HEK293 (cell line): ENCODE data around the gene PTPRK.

Experiments
- CTCF ChIA-PET: fragments of 350-600 bp; formaldehyde crosslinking; extraction: SDS; loops from one replicate; lab custom pipeline; 2021; ENCODE audit warnings: antibody characterized with exemption; lab: Yijun Ruan, JAX
- POLR2A ChIA-PET: fragments of 300-600 bp; formaldehyde crosslinking; extraction: SDS; loops from one replicate; lab custom pipeline; 2020; ENCODE audit warnings: antibody characterized with exemption, inconsistent platforms; lab: Yijun Ruan, JAX
- H3K27ac ChIP-seq: fragments of 200-500 bp; sonication (Bioruptor generic); 2 replicates; pipeline ENCODE4 v1.5.1; 2014; ENCODE audit warnings: low read depth, low read length, control low read depth, inconsistent platforms; ENCODE audit errors: extremely low read depth
- H3K36me3 ChIP-seq, 2 experiments: fragments of 200-500 bp in 1 of 2; sonication (Bioruptor generic) in 1 of 2; 1 replicate in 1 of 2; 2 replicates in 1 of 2; pipeline ENCODE4 v1.5.1; 2014 to 2017; ENCODE audit warnings: inconsistent platforms in 2 of 2, low read length in 2 of 2; ENCODE audit not compliant: control insufficient read depth in 2 of 2, insufficient read depth in 1 of 2
- H3K4me1 ChIP-seq: fragments of 200-500 bp; sonication (Bioruptor generic); 2 replicates; pipeline ENCODE4 v1.5.1; 2014; ENCODE audit warnings: mild to moderate bottlenecking, low read length, inconsistent platforms; ENCODE audit not compliant: control insufficient read depth, insufficient read depth
- H3K4me3 ChIP-seq: 2 replicates; pipeline ENCODE4 v1.5.1; 2011; ENCODE audit warnings: low read depth, mild to moderate bottlenecking, control low read depth, low read length, moderate library complexity
- H3K9me3 ChIP-seq: fragments of 200-500 bp; sonication (Bioruptor generic); 2 replicates; pipeline ENCODE4 v1.5.1; 2014; ENCODE audit warnings: low read depth, low read length, inconsistent platforms; ENCODE audit not compliant: control insufficient read depth, insufficient read depth
- GLIS1 ChIP-seq: fragments of 450-650 bp; formaldehyde crosslinking; IDR thresholded peaks from 2 replicates; pipeline ENCODE4 v1.5.1; 2016; ENCODE audit warnings: missing biosample characterization, missing genetic modification characterization
- HOXC10 ChIP-seq: sonication (generic); formaldehyde crosslinking; IDR thresholded peaks from 2 replicates; pipeline ENCODE4 v1.8.1; 2023; ENCODE audit warnings: mild to moderate bottlenecking, missing genetic modification reagents
- KLF10 ChIP-seq: fragments of 450-650 bp; IDR thresholded peaks from 2 replicates; pipeline ENCODE4 v1.5.1; 2018; ENCODE audit warnings: missing biosample characterization, mild to moderate bottlenecking, missing genetic modification characterization
- KLF8 ChIP-seq: fragments of 450-650 bp; formaldehyde crosslinking; IDR thresholded peaks from 2 replicates; pipeline ENCODE4 v1.5.1; 2016; ENCODE audit warnings: missing biosample characterization, missing genetic modification characterization
- OVOL3 ChIP-seq: fragments of 450-650 bp; formaldehyde crosslinking; IDR thresholded peaks from 2 replicates; pipeline ENCODE4 v1.5.1; 2016; ENCODE audit warnings: missing biosample characterization, missing genetic modification characterization
- SCRT1 ChIP-seq: fragments of 450-650 bp; formaldehyde crosslinking; IDR thresholded peaks from 2 replicates; pipeline ENCODE4 v1.5.1; 2016; ENCODE audit warnings: missing biosample characterization, missing genetic modification characterization, borderline replicate concordance
- YY1 ChIP-seq: fragments of 450-650 bp; formaldehyde crosslinking; IDR thresholded peaks from 2 replicates; pipeline ENCODE4 v1.5.1; 2018; ENCODE audit warnings: missing biosample characterization, missing genetic modification characterization
- YY2 ChIP-seq: fragments of 450-650 bp; formaldehyde crosslinking; IDR thresholded peaks from 2 replicates; pipeline ENCODE4 v1.5.1; 2016; ENCODE audit warnings: missing biosample characterization, missing genetic modification characterization
- ZBTB17 ChIP-seq: fragments of 450-650 bp; formaldehyde crosslinking; IDR thresholded peaks from 2 replicates; pipeline ENCODE4 v1.5.1; 2016; ENCODE audit warnings: missing biosample characterization, missing genetic modification characterization
- ZBTB48 ChIP-seq: fragments of 450-650 bp; formaldehyde crosslinking; IDR thresholded peaks from 2 replicates; pipeline ENCODE4 v1.5.1; 2016; ENCODE audit warnings: missing biosample characterization, missing genetic modification characterization
- ZBTB7A ChIP-seq: fragments of 450-650 bp; formaldehyde crosslinking; IDR thresholded peaks from 2 replicates; pipeline ENCODE4 v1.5.1; 2016; ENCODE audit warnings: low read depth, missing biosample characterization, missing genetic modification characterization
- ZFHX2 ChIP-seq: fragments of 450-650 bp; formaldehyde crosslinking; conservative IDR thresholded peaks from 2 replicates; pipeline ENCODE4 v1.5.1; 2016; ENCODE audit warnings: missing biosample characterization, missing genetic modification characterization
- ZNF10 ChIP-seq: fragments of 450-650 bp; formaldehyde crosslinking; IDR thresholded peaks from 2 replicates; pipeline ENCODE4 v1.5.1; 2017; ENCODE audit warnings: missing biosample characterization, missing genetic modification characterization
- ZNF155 ChIP-seq: fragments of 450-650 bp; formaldehyde crosslinking; IDR thresholded peaks from 2 replicates; pipeline ENCODE4 v1.5.1; 2016; ENCODE audit warnings: missing biosample characterization, missing genetic modification characterization
- ZNF157 ChIP-seq: fragments of 450-650 bp; formaldehyde crosslinking; IDR thresholded peaks from 2 replicates; pipeline ENCODE4 v1.5.1; 2016; ENCODE audit warnings: missing biosample characterization, missing genetic modification characterization
- ZNF16 ChIP-seq: fragments of 450-650 bp; formaldehyde crosslinking; IDR thresholded peaks from 2 replicates; pipeline ENCODE4 v1.5.1; 2016; ENCODE audit warnings: low read depth, missing biosample characterization, missing genetic modification characterization
- ZNF174 ChIP-seq: fragments of 450-650 bp; formaldehyde crosslinking; IDR thresholded peaks from 2 replicates; pipeline ENCODE4 v1.5.0; 2017; ENCODE audit warnings: missing biosample characterization, mild to moderate bottlenecking, missing genetic modification characterization
- ZNF175 ChIP-seq: fragments of 450-650 bp; formaldehyde crosslinking; IDR thresholded peaks from 2 replicates; pipeline ENCODE4 v1.5.1; 2016; ENCODE audit warnings: missing biosample characterization, missing genetic modification characterization
- ZNF211 ChIP-seq: fragments of 450-650 bp; formaldehyde crosslinking; IDR thresholded peaks from 2 replicates; pipeline ENCODE4 v1.5.1; 2016; ENCODE audit warnings: low read depth, missing biosample characterization, missing genetic modification characterization
- ZNF223 ChIP-seq: fragments of 450-650 bp; formaldehyde crosslinking; IDR thresholded peaks from 2 replicates; pipeline ENCODE4 v1.5.1; 2016; ENCODE audit warnings: missing biosample characterization, missing genetic modification characterization
- ZNF239 ChIP-seq: fragments of 450-650 bp; formaldehyde crosslinking; IDR thresholded peaks from 2 replicates; pipeline ENCODE4 v1.5.1; 2016; ENCODE audit warnings: missing biosample characterization, missing genetic modification characterization
- ZNF302 ChIP-seq: fragments of 450-650 bp; formaldehyde crosslinking; IDR thresholded peaks from 2 replicates; pipeline ENCODE4 v1.5.1; 2016; ENCODE audit warnings: missing biosample characterization, missing genetic modification characterization, low read depth
- ZNF335 ChIP-seq: fragments of 450-650 bp; formaldehyde crosslinking; conservative IDR thresholded peaks from 2 replicates; pipeline ENCODE4 v1.5.1; 2016; ENCODE audit warnings: missing biosample characterization, missing genetic modification characterization
- ZNF423 ChIP-seq: fragments of 450-650 bp; formaldehyde crosslinking; IDR thresholded peaks from 2 replicates; pipeline ENCODE4 v1.5.1; 2016; ENCODE audit warnings: missing biosample characterization, missing genetic modification characterization
- ZNF510 ChIP-seq: fragments of 450-650 bp; formaldehyde crosslinking; IDR thresholded peaks from 2 replicates; pipeline ENCODE4 v1.5.1; 2018; ENCODE audit warnings: mild to moderate bottlenecking, missing genetic modification characterization, missing biosample characterization; ENCODE audit not compliant: insufficient replicate concordance
- TF ChIP-seq, protein P1 (sequence below): fragments of 450-650 bp; formaldehyde crosslinking; IDR thresholded peaks from 2 replicates; pipeline ENCODE4 v1.5.1; 2016; ENCODE audit warnings: missing biosample characterization, missing genetic modification characterization
- TF ChIP-seq, protein P2 (sequence below): fragments of 450-650 bp; formaldehyde crosslinking; IDR thresholded peaks from 2 replicates; pipeline ENCODE4 v1.5.1; 2016; ENCODE audit warnings: missing biosample characterization, missing genetic modification characterization

The PTPRK gene

DNA sequence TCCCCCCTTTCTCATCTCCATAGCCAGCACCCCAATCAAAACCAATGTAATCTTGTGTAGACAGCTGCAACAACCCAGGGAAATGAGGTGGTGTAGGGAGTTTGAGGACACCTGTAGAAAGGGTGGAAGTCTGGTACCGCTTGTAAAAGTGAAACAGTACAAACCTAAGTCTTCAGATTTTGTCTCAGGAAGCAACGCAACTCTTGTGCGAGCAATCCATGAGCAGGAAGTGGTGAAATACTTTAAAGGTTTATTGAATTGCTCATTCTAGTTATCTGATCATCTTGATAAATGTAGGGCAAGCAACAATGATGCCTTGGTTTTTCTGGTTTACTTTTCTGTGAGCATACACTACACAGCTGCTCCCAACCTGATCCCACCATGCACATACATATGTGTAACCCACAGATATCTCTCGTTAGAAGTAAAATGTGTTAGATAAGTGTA, 548.4 kb downstream of the PTPRK start:
- CTCF ChIA-PET = no interaction called here
- Histone ChIP-seq H3K4me3 (no peak overlapping the region), H3K9me3 (no peaks in the 10 kb centered on the region), H3K4me1 (no peaks in the 10 kb centered on the region), H3K27ac (no peak overlapping the region), H3K36me3 (peaks cover 5 to 11% of the 10 kb centered on the region in 2 experiments)
- no peak for TF ChIP-seq OVOL3 (tag by site-specific recombination)
- TF ChIP-seq ZNF510 = no peak
- no peak for TF ChIP-seq ZFHX2
- TF ChIP-seq ZNF423 = no peak
- TF ChIP-seq ZNF223 (tag by site-specific recombination) = no peak
- TF ChIP-seq, protein P1, sequence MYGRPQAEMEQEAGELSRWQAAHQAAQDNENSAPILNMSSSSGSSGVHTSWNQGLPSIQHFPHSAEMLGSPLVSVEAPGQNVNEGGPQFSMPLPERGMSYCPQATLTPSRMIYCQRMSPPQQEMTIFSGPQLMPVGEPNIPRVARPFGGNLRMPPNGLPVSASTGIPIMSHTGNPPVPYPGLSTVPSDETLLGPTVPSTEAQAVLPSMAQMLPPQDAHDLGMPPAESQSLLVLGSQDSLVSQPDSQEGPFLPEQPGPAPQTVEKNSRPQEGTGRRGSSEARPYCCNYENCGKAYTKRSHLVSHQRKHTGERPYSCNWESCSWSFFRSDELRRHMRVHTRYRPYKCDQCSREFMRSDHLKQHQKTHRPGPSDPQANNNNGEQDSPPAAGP = no peak
- no peak for TF ChIP-seq HOXC10 (CRISPR knock-in tag)
- TF ChIP-seq ZNF155 (tag by site-specific recombination) = no peak
- no peak for TF ChIP-seq ZBTB48 (tag by site-specific recombination)
- no peak for TF ChIP-seq ZNF16 (tag by site-specific recombination)
- TF ChIP-seq KLF8 (tag by site-specific recombination) = no peak
- TF ChIP-seq GLIS1 (tag by site-specific recombination) = no peak
- TF ChIP-seq SCRT1 (tag by site-specific recombination) = no peak
- no peak for TF ChIP-seq ZNF302 (tag by site-specific recombination)
- no peak for TF ChIP-seq ZBTB17 (tag by site-specific recombination)
- TF ChIP-seq ZNF335 (tag by site-specific recombination) = no peak
- POLR2A ChIA-PET = no interaction called here

DNA sequence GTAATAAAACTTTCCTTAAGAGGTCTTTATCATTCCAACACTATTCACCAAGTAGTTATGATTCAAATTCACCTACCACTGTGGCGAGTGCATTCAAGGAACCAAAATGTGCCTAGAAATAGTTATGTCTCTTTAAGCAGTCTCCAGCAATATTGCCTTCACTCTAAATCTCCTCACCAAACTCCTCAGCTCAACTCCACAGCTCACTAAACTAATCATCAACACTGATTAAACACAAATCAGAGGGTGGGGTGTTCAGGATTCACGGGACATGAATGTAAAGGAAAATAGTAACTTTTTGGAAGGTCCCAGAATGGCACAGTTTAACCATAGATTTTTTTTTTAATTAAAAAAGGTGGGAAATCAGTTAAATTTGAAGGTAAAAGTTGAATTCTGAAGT, 549.0 kb downstream of the PTPRK start:
- H3K27ac ChIP-seq = no peak overlapping the region
- CTCF ChIA-PET = no interaction called here
- no peaks in the 10 kb centered on the region for H3K4me1 ChIP-seq
- peaks cover 5 to 8% of the 10 kb centered on the region in 2 experiments for H3K36me3 ChIP-seq
- no peak overlapping the region for H3K4me3 ChIP-seq
- TF ChIP-seq YY2 (no peak), ZNF211 (tag by site-specific recombination) (no peak), ZNF157 (tag by site-specific recombination) (no peak), OVOL3 (tag by site-specific recombination) (no peak), ZBTB7A (no peak), KLF10 (tag by site-specific recombination) (no peak), ZNF10 (tag by site-specific recombination) (no peak), ZNF239 (tag by site-specific recombination) (no peak), YY1 (tag by site-specific recombination) (no peak), ZNF175 (tag by site-specific recombination) (no peak), ZNF174 (tag by site-specific recombination) (no peak), ZNF302 (tag by site-specific recombination) (no peak)
- TF ChIP-seq, protein P2, sequence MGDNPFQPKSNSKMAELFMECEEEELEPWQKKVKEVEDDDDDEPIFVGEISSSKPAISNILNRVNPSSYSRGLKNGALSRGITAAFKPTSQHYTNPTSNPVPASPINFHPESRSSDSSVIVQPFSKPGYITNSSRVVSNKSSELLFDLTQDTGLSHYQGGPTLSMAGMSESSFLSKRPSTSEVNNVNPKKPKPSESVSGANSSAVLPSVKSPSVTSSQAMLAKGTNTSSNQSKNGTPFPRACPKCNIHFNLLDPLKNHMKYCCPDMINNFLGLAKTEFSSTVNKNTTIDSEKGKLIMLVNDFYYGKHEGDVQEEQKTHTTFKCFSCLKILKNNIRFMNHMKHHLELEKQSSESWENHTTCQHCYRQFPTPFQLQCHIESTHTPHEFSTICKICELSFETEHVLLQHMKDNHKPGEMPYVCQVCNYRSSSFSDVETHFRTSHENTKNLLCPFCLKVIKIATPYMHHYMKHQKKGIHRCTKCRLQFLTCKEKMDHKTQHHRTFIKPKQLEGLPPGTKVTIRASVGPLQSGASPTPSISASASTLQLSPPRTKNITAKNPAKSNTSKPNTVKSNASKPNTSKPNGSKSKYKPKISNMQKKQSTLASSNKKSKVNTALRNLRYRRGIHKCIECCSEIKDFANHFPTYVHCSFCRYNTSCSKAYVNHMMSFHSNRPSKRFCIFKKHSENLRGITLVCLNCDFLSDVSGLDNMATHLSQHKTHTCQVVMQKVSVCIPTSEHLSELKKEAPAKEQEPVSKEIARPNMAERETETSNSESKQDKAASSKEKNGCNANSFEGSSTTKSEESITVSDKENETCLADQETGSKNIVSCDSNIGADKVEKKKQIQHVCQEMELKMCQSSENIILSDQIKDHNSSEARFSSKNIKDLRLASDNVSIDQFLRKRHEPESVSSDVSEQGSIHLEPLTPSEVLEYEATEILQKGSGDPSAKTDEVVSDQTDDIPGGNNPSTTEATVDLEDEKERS (tag by site-specific recombination) = no peak
- TF ChIP-seq, protein P1 = no peak
- TF ChIP-seq, all 188 proteins: peak for 0
- POLR2A ChIA-PET = no interaction called here
- no peaks in the 10 kb centered on the region for H3K9me3 ChIP-seq
